Astrocyte (in vitro differentiated cells and primary cell): ENCODE measurements around the gene FLT3LG. TPM values are rescaled to one million over a fixed set of nuclear protein-coding genes. Genes with fewer than 3 reads are reported as not detected.

Experiments
- DNase-seq: peaks from one replicate; pipeline ENCODE4 v3.0.0-alpha.2; 2010; ENCODE audit warnings: low read depth
- FAIRE-seq: peaks from 2 replicates; lab custom pipeline; 2011; peaks lifted over from hg19 to GRCh38; lab: Jason Lieb, UNC
- H2AFZ ChIP-seq: 2 replicates; pipeline ENCODE4 v1.6.0; 2012; ENCODE audit warnings: low read depth, low read length, inconsistent platforms
- H3K27ac ChIP-seq: 2 replicates; pipeline ENCODE4 v1.5.1; 2011; ENCODE audit warnings: low read depth, low read length, inconsistent platforms
- H3K27me3 ChIP-seq: 2 replicates; pipeline ENCODE4 v1.6.0; 2011; ENCODE audit warnings: low read length, inconsistent platforms; ENCODE audit not compliant: insufficient read depth
- H3K36me3 ChIP-seq: 2 replicates; pipeline ENCODE4 v1.5.1; 2011; ENCODE audit warnings: low read length, inconsistent platforms; ENCODE audit not compliant: insufficient read depth
- H3K4me1 ChIP-seq: 2 replicates; pipeline ENCODE4 v1.5.1; 2011; ENCODE audit warnings: low read length, inconsistent platforms; ENCODE audit not compliant: insufficient read depth
- H3K4me2 ChIP-seq: 2 replicates; pipeline ENCODE4 v1.6.0; 2012; ENCODE audit warnings: low read length, inconsistent platforms
- H3K4me3 ChIP-seq: 2 replicates; pipeline ENCODE4 v1.5.1; 2011; ENCODE audit warnings: low read depth, mild to moderate bottlenecking, low read length, inconsistent platforms; ENCODE audit not compliant: insufficient read depth
- H3K79me2 ChIP-seq: 2 replicates; pipeline ENCODE4 v1.6.0; 2012; ENCODE audit warnings: mild to moderate bottlenecking, low read length, inconsistent platforms; ENCODE audit not compliant: insufficient read depth
- H3K9ac ChIP-seq: 2 replicates; pipeline ENCODE4 v1.6.0; 2012; ENCODE audit warnings: mild to moderate bottlenecking, low read length, inconsistent platforms
- H3K9me3 ChIP-seq: 2 replicates; pipeline ENCODE4 v1.5.1; 2012; ENCODE audit warnings: low read depth, mild to moderate bottlenecking, low read length, inconsistent platforms; ENCODE audit not compliant: insufficient read depth
- H4K20me1 ChIP-seq: 2 replicates; pipeline ENCODE4 v1.6.0; 2012; ENCODE audit warnings: low read length, inconsistent platforms; ENCODE audit not compliant: insufficient read depth
- H3K27ac Mint-ChIP-seq: one replicate; pipeline ENCODE4 v1.8.0; 2021; ENCODE audit warnings: mild to moderate bottlenecking, mixed read lengths; ENCODE audit not compliant: unreplicated experiment
- H3K27me3 Mint-ChIP-seq: one replicate; pipeline ENCODE4 v1.8.0; 2021; ENCODE audit warnings: low read depth, mixed read lengths; ENCODE audit not compliant: unreplicated experiment
- H3K36me3 Mint-ChIP-seq: one replicate; pipeline ENCODE4 v1.8.0; 2021; ENCODE audit warnings: low read depth, mixed read lengths; ENCODE audit not compliant: unreplicated experiment
- H3K4me1 Mint-ChIP-seq: one replicate; pipeline ENCODE4 v1.8.0; 2021; ENCODE audit warnings: low read depth, mixed read lengths; ENCODE audit not compliant: unreplicated experiment
- H3K4me3 Mint-ChIP-seq: one replicate; pipeline ENCODE4 v1.8.0; 2021; ENCODE audit warnings: mild to moderate bottlenecking, moderate library complexity, mixed read lengths; ENCODE audit not compliant: unreplicated experiment
- H3K9me3 Mint-ChIP-seq: one replicate; pipeline ENCODE4 v1.8.0; 2021; ENCODE audit warnings: mild to moderate bottlenecking, mixed read lengths; ENCODE audit not compliant: unreplicated experiment
- microRNA-seq: library from miRNA; unstranded; fragments of <30 nt; microRNA quantifications from one replicate; pipeline ENCODE4 v1.2.0, GENCODE V29; 2020
- total RNA-seq: library from RNA; stranded (reverse); gene quantifications from 2 replicates; pipeline ENCODE4 v1.2.1, GENCODE V29; 2021
- TF ChIP-seq, protein P1 (sequence below): IDR thresholded peaks from 2 replicates; pipeline ENCODE4 v1.5.1; 2011; ENCODE audit warnings: low read depth, mild to moderate bottlenecking, inconsistent platforms, low read length, moderate library complexity; ENCODE audit not compliant: insufficient read depth

The FLT3LG gene
- total RNA-seq, 1 donor from 2014 or later = not detected

DNA sequence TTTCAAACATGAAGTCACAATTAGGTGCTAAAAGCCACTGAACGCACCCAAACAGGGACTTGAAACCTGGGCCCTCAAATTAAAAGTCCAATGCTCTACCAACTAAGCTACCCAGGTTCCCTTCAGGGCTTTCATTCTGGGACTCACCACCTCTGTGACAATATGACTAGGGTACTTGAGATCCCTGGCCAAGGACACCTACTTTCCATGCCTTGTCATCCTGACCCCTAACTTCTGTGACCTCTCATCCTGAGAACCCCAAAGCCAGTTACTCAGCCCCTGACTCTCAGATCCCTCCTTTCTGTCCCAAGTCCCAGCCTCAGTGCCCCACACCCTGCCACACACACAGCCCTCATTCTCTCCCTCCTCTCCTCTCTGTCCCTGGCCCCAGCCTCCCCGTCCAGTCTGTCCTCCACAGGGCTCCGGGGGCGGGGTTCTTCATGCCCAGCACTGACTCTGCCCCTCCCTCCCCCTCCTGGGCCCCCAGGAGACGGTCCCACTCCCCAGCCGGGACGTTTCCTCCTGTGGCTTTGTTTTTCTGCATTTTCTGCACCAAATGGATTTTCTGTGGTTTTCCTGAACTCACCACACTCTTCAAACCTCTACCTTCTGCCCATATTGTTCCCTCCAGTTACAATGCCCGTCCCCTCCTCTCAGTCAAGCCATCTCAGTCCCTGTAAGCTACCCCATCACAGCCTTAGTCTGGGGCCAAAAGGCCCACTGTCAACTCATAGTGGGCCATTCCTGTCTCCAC, 60.8 kb downstream of the FLT3LG start:
- peak overlapping the region; percentile 82 for H3K4me3 Mint-ChIP-seq
- no peaks in the 10 kb centered on the region for H3K9me3 Mint-ChIP-seq
- DNase-seq = no peak
- FAIRE-seq = no peak
- H3K27me3 Mint-ChIP-seq = no peaks in the 10 kb centered on the region
- Histone ChIP-seq H3K9ac (no peak overlapping the region), H3K27ac (no peak overlapping the region), H3K4me3 (no peak overlapping the region), H3K27me3 (no peaks in the 10 kb centered on the region), H3K9me3 (no peaks in the 10 kb centered on the region), H2AFZ (no peak overlapping the region), H3K79me2 (peaks cover 23% of the 10 kb centered on the region), H3K4me1 (peaks cover 8% of the 10 kb centered on the region), H4K20me1 (peaks cover 49% of the 10 kb centered on the region), H3K4me2 (peak overlapping the region; percentile 89), H3K36me3 (peaks cover 26% of the 10 kb centered on the region)
- peaks cover 3% of the 10 kb centered on the region for H3K36me3 Mint-ChIP-seq
- TF ChIP-seq, protein P1, sequence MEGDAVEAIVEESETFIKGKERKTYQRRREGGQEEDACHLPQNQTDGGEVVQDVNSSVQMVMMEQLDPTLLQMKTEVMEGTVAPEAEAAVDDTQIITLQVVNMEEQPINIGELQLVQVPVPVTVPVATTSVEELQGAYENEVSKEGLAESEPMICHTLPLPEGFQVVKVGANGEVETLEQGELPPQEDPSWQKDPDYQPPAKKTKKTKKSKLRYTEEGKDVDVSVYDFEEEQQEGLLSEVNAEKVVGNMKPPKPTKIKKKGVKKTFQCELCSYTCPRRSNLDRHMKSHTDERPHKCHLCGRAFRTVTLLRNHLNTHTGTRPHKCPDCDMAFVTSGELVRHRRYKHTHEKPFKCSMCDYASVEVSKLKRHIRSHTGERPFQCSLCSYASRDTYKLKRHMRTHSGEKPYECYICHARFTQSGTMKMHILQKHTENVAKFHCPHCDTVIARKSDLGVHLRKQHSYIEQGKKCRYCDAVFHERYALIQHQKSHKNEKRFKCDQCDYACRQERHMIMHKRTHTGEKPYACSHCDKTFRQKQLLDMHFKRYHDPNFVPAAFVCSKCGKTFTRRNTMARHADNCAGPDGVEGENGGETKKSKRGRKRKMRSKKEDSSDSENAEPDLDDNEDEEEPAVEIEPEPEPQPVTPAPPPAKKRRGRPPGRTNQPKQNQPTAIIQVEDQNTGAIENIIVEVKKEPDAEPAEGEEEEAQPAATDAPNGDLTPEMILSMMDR = no peak
- H3K4me1 Mint-ChIP-seq = peaks cover 7% of the 10 kb centered on the region
- peak overlapping the region; percentile 41 for H3K27ac Mint-ChIP-seq

Small RNAs within 50 kb of the gene (microRNA-seq; reads per million reads assigned to microRNA genes)
- not detected for gene MIR150

Other genes with a start within 250 kb of the FLT3LG start
- gene SLC6A16, start 149.0 kb upstream of the FLT3LG start, total RNA-seq = 2.8 and 4.6 TPM in 2 replicates
- gene CD37, start 138.8 kb upstream of the FLT3LG start, total RNA-seq = 0.20 TPM in 1 of 2 replicates, not detected in the other
- gene TEAD2, start 111.8 kb upstream of the FLT3LG start, total RNA-seq = 46.5 and 58.2 TPM in 2 replicates
- gene DKKL1, start 110.3 kb upstream of the FLT3LG start, total RNA-seq = 0.89 and 1.1 TPM in 2 replicates
- not detected in 2 replicates for gene KASH5, start 86.0 kb upstream of the FLT3LG start, total RNA-seq
- not detected in 2 replicates for gene PTH2, start 50.8 kb upstream of the FLT3LG start, total RNA-seq
- gene GFY, start 48.8 kb upstream of the FLT3LG start, total RNA-seq = not detected in 2 replicates
- 0.12 and 0.16 TPM in 2 replicates for gene SLC17A7, start 32.7 kb upstream of the FLT3LG start, total RNA-seq
- 61.3 and 76.4 TPM in 2 replicates for gene PIH1D1, start 22.4 kb upstream of the FLT3LG start, total RNA-seq
- gene ALDH16A1, start 21.0 kb upstream of the FLT3LG start, total RNA-seq = 13.0 and 19.2 TPM in 2 replicates
- 2,066 and 2,119 TPM in 2 replicates for gene RPL13A, start 13.4 kb downstream of the FLT3LG start, total RNA-seq
- 1,263 and 1,399 TPM in 2 replicates for gene RPS11, start 22.2 kb downstream of the FLT3LG start, total RNA-seq
- gene FCGRT, start 38.4 kb downstream of the FLT3LG start, total RNA-seq = 32.2 and 40.6 TPM in 2 replicates
- gene RCN3, start 53.8 kb downstream of the FLT3LG start, total RNA-seq = 20.2 and 27.5 TPM in 2 replicates
- 74.6 and 83.8 TPM in 2 replicates for gene NOSIP, start 106.3 kb downstream of the FLT3LG start, total RNA-seq
- 0.89 and 1.3 TPM in 2 replicates for gene PRRG2, start 107.1 kb downstream of the FLT3LG start, total RNA-seq
- gene PRR12, start 117.0 kb downstream of the FLT3LG start, total RNA-seq = 29.7 and 29.9 TPM in 2 replicates
- 94.7 and 104 TPM in 2 replicates for gene RRAS, start 165.9 kb downstream of the FLT3LG start, total RNA-seq
- 105 and 107 TPM in 2 replicates for gene SCAF1, start 168.0 kb downstream of the FLT3LG start, total RNA-seq
- 63.0 and 68.1 TPM in 2 replicates for gene IRF3, start 191.6 kb downstream of the FLT3LG start, total RNA-seq
- gene BCL2L12, start 191.7 kb downstream of the FLT3LG start, total RNA-seq = 26.6 and 31.5 TPM in 2 replicates
- gene PRMT1, start 203.1 kb downstream of the FLT3LG start, total RNA-seq = 215 and 235 TPM in 2 replicates
- gene ADM5, start 215.4 kb downstream of the FLT3LG start, total RNA-seq = 0.65 and 1.6 TPM in 2 replicates
- gene CPT1C, start 216.9 kb downstream of the FLT3LG start, total RNA-seq = 33.3 and 33.6 TPM in 2 replicates